K562 (cell line): ENCODE results near the gene HERPUD2. TPM values are rescaled to one million over a fixed set of nuclear protein-coding genes. Genes with fewer than 3 reads are reported as not detected.

Experiments used
- ARID1B ChIP-seq: fragments of 450-650 bp; IDR thresholded peaks from 2 replicates; pipeline ENCODE4 v1.6.1; 2016; ENCODE audit warnings: antibody characterized with exemption, mild to moderate bottlenecking, inconsistent platforms
- ATF6 ChIP-seq: sonication (generic); formaldehyde crosslinking; IDR thresholded peaks from 2 replicates; pipeline ENCODE4 v1.4.0; 2020; ENCODE audit warnings: mild to moderate bottlenecking, missing genetic modification reagents
- MECOM ChIP-seq: fragments of 250-450 bp; sonication (Bioruptor Pico); IDR thresholded peaks from 2 replicates; pipeline ENCODE4 v1.8.0; 2022; ENCODE audit warnings: inconsistent platforms
- MEIS2 ChIP-seq: fragments of 450-650 bp; IDR thresholded peaks from 2 replicates; pipeline ENCODE4 v1.6.1; 2014; ENCODE audit warnings: mild to moderate bottlenecking; ENCODE audit not compliant: partially characterized antibody
- NFATC3 ChIP-seq: fragments of 450-650 bp; IDR thresholded peaks from 2 replicates; pipeline ENCODE4 v1.6.1; 2017; ENCODE audit warnings: mild to moderate bottlenecking
- NRF1 ChIP-seq, 2 experiments: fragments of 450-650 bp; IDR thresholded peaks in 1 of 2; conservative IDR thresholded peaks in 1 of 2; 2 replicates each; pipeline ENCODE4 v1.6.1; 2014; ENCODE audit warnings: mild to moderate bottlenecking in 2 of 2
- PBX2 ChIP-seq, 2 experiments: IDR thresholded peaks in 1 of 2; conservative IDR thresholded peaks in 1 of 2; 2 replicates each; pipeline ENCODE4 v1.6.1; 2016; ENCODE audit warnings: low read depth in 2 of 2, mild to moderate bottlenecking in 1 of 2, missing compliant biosample characterization in 1 of 2, missing genetic modification characterization in 1 of 2, moderate library complexity in 1 of 2
- RBM14 ChIP-seq: fragments of 200-400 bp; formaldehyde crosslinking; IDR thresholded peaks from 2 replicates; pipeline ENCODE4 v1.6.1; 2018; ENCODE audit warnings: low read depth, mild to moderate bottlenecking, low read length, moderate library complexity, borderline replicate concordance; ENCODE audit not compliant: insufficient read depth
- SMARCB1 ChIP-seq: IDR thresholded peaks from 2 replicates; pipeline ENCODE4 v1.6.1; 2011; ENCODE audit warnings: improper control_type of control experiment, low read depth; ENCODE audit not compliant: insufficient read length
- TAF9B ChIP-seq: fragments of 450-650 bp; IDR thresholded peaks from 2 replicates; pipeline ENCODE4 v1.6.1; 2018; ENCODE audit warnings: mild to moderate bottlenecking; ENCODE audit not compliant: partially characterized antibody
- TCFL5 ChIP-seq: fragments of 250-450 bp; sonication (Bioruptor Pico); conservative IDR thresholded peaks from 2 replicates; pipeline ENCODE4 v1.6.1; 2021; ENCODE audit warnings: mild to moderate bottlenecking, moderate library complexity, matching md5 sums
- YY1 ChIP-seq, 3 experiments: IDR thresholded peaks; 2 replicates each; pipeline ENCODE4 v1.6.1; 2011; ENCODE audit warnings: low read length in 2 of 3, mild to moderate bottlenecking in 2 of 3, moderate library complexity in 2 of 3, borderline replicate concordance in 1 of 3, control low read depth in 1 of 3, low read depth in 1 of 3; ENCODE audit not compliant: insufficient read depth in 3 of 3, insufficient replicate concordance in 2 of 3, control insufficient read depth in 1 of 3, insufficient read length in 1 of 3; ENCODE audit errors: extremely low read depth in 1 of 3
- ZC3H11A ChIP-seq: IDR thresholded peaks from 2 replicates; pipeline ENCODE4 v1.6.1; 2012; ENCODE audit warnings: low read depth, low read length, improper control_type of control experiment
- ZC3H8 ChIP-seq: fragments of 450-650 bp; IDR thresholded peaks from 2 replicates; pipeline ENCODE4 v1.6.1; 2017
- ZEB2 ChIP-seq: fragments of 450-650 bp; IDR thresholded peaks from 2 replicates; pipeline ENCODE4 v1.6.1; 2016
- ZFX ChIP-seq: sonication (generic); formaldehyde crosslinking; IDR thresholded peaks from 2 replicates; pipeline ENCODE4 v1.8.0; 2022; ENCODE audit warnings: mild to moderate bottlenecking, missing genetic modification reagents, moderate library complexity
- ZNF134 ChIP-seq: fragments of 250-450 bp; sonication (Bioruptor Pico); conservative IDR thresholded peaks from 2 replicates; pipeline ENCODE4 v1.4.0; 2020
- ZNF436 ChIP-seq: fragments of 250-450, 450-650 bp; sonication (Bioruptor Pico); formaldehyde crosslinking; IDR thresholded peaks from 2 replicates; pipeline ENCODE4 v1.7.0; 2020; ENCODE audit warnings: mild to moderate bottlenecking
- ZNF589 ChIP-seq: fragments of 200-800 bp; sonication (Bioruptor generic); IDR thresholded peaks from 2 replicates; pipeline ENCODE4 v1.6.1; 2016; ENCODE audit warnings: low read depth, missing genetic modification characterization, missing compliant biosample characterization
- ZNF609 ChIP-seq: sonication (generic); formaldehyde crosslinking; IDR thresholded peaks from 2 replicates; pipeline ENCODE4 v1.8.1; 2023; ENCODE audit warnings: missing genetic modification reagents, mild to moderate bottlenecking, borderline replicate concordance
- polyA plus RNA-seq, 8 experiments: library from polyadenylated mRNA; depleted of rRNA in 4 of 8; stranded (reverse) in 5 of 8; unstranded in 3 of 8; fragments of >200 nt; fragmentation: Nextera tagmentation in 2 of 8; fragmentation: Illumina TruSeq in 1 of 8; extraction: Ambion mirVana in 2 of 8; extraction: Trizol in 1 of 8; gene quantifications; 2 replicates each; pipeline versions ENCODE4 v1.2.1 to v1.2.3, GENCODE V29; 2011 to 2014; ENCODE audit warnings: inconsistent platforms in 1 of 8, missing spikeins in 1 of 8
- total RNA-seq, 7 experiments: library from RNA; depleted of rRNA in 6 of 7; stranded (reverse); fragments of >200 nt in 6 of 7; fragmentation: Illumina TruSeq in 2 of 7; extraction: Trizol in 2 of 7; gene quantifications; 2 replicates each; pipeline versions ENCODE4 v1.2.1 to v1.2.3, GENCODE V29; 2011 to 2021; ENCODE audit warnings: low replicate concordance in 1 of 7

The HERPUD2 gene
- total and polyA plus RNA-seq, 9 of the 15 experiments (the other 6 are each of a cell fraction or from before 2014, with no cell fraction given): 4.1 to 28.5 (median 12.3) TPM

- TF ChIP-seq ZNF609 (CRISPR knock-in tag): no peak
- TF ChIP-seq ZNF589 (CRISPR knock-in tag): no peak
- TF ChIP-seq NRF1 (conservative IDR thresholded peaks at IDR 0.05 in 1 of 2, IDR thresholded peaks at IDR 0.05 in 1 of 2): no peak
- no peak for TF ChIP-seq ZNF436
- TF ChIP-seq ZFX (CRISPR knock-in tag): no peak
- TF ChIP-seq ZC3H11A: no peak
- TF ChIP-seq TCFL5 (CRISPR knock-in tag): no peak
- TF ChIP-seq SMARCB1: no peak
- no peak for TF ChIP-seq ATF6 (CRISPR knock-in tag)
- TF ChIP-seq YY1 (IDR thresholded peaks at IDR 0.05; ENCODE audit: borderline replicate concordance in 1 of 3, control insufficient read depth in 1 of 3, extremely low read depth in 1 of 3, insufficient read depth in 3 of 3, insufficient read length in 1 of 3, insufficient replicate concordance in 2 of 3, low read depth in 1 of 3, low read length in 2 of 3): no peak
- TF ChIP-seq ZNF134: no peak
- no peak for TF ChIP-seq NFATC3
- TF ChIP-seq MEIS2: peak; percentile 84
- TF ChIP-seq ZC3H8: no peak
- TF ChIP-seq RBM14: no peak
- TF ChIP-seq ZEB2: no peak
- TF ChIP-seq ARID1B: 0 out of 2 replicates have a peak, but pooled peaks have one; percentile 13
- no peak for TF ChIP-seq MECOM (CRISPR knock-in tag)
- no peak for TF ChIP-seq TAF9B
- TF ChIP-seq PBX2 (CRISPR knock-in tag; IDR thresholded peaks at IDR 0.05; ENCODE audit: low read depth): no peak
- TF ChIP-seq PBX2 (tag; conservative IDR thresholded peaks at IDR 0.05; ENCODE audit: low read depth): peak; percentile 87
These were observed 47.8 kb downstream of the HERPUD2 start (continued) for GRCh38 chr7:35647171-35647574.
